ENCODE measurements around the gene TCP10L. TPM values are rescaled to one million over a fixed set of nuclear protein-coding genes. Genes with fewer than 3 reads are reported as not detected.

Gene TCP10L
- total and polyA plus RNA-seq, 7 donors: 0.51 to 2.8 (median 1.4) TPM; not detected in 2

GRCh38 chr21:32599091-32599490 is 13.8 kb upstream of the TCP10L start:
- no peaks in the 10 kb centered on the region for H3K4me1 ChIP-seq
- 84 to 93% methylated on average over 5 of the region's 5 CpGs for WGBS, 2 donors
- H3K9me3 ChIP-seq: no peaks in the 10 kb centered on the region
- TF ChIP-seq POLR2A (IDR thresholded peaks at IDR 0.05) (no peak), POLR2AphosphoS5 (IDR thresholded peaks at IDR 0.05) (no peak), CTCF (IDR thresholded peaks at IDR 0.05) (no peak), EP300 (IDR thresholded peaks at IDR 0.05) (no peak)
- H3K4me3 ChIP-seq: no peak overlapping the region
- H3K27me3 ChIP-seq: no peaks in the 10 kb centered on the region
- no peak for DNase-seq
- H3K27ac ChIP-seq: no peak overlapping the region
- peaks cover 17 to 44% (median 21%) of the 10 kb centered on the region in 4 donors for H3K36me3 ChIP-seq
- intact Hi-C loops (cut with DNase I): no loop called here

- intact Hi-C loops (cut with DNase I): no loop called here
- TF ChIP-seq POLR2AphosphoS5 (IDR thresholded peaks at IDR 0.05) (no peak), EP300 (IDR thresholded peaks at IDR 0.05) (no peak), POLR2A (IDR thresholded peaks at IDR 0.05) (no peak), CTCF (IDR thresholded peaks at IDR 0.05) (no peak)
- Histone ChIP-seq H3K4me1 (no peaks in the 10 kb centered on the region), H3K36me3 (peaks cover 3 to 25% (median 4%) of the 10 kb centered on the region in 4 donors), H3K27me3 (no peaks in the 10 kb centered on the region), H3K9me3 (no peaks in the 10 kb centered on the region), H3K27ac (no peak overlapping the region), H3K4me3 (no peak overlapping the region)
- WGBS, 2 donors: 70 to 79% methylated on average over 6 of the region's 6 CpGs
- no peak for DNase-seq
These were observed 11.9 kb upstream of the TCP10L start for GRCh38 chr21:32597205-32597604.

- Histone ChIP-seq H3K9me3 (no peaks in the 10 kb centered on the region), H3K4me3 (no peak overlapping the region), H3K27ac (no peak overlapping the region), H3K27me3 (peaks cover 0 to 6% (median 0%) of the 10 kb centered on the region in 3 donors), H3K36me3 (peaks cover 0 to 18% (median 0%) of the 10 kb centered on the region in 4 donors), H3K4me1 (no peaks in the 10 kb centered on the region)
- intact Hi-C loops (cut with DNase I): no loop called here
- no peak for TF ChIP-seq EP300 (IDR thresholded peaks at IDR 0.05)
- TF ChIP-seq POLR2AphosphoS5 (IDR thresholded peaks at IDR 0.05): no peak
- no peak for TF ChIP-seq POLR2A (IDR thresholded peaks at IDR 0.05)
- TF ChIP-seq CTCF (IDR thresholded peaks at IDR 0.05): no peak
- 92 to 95% methylated on average over 11 of the region's 11 CpGs for WGBS, 2 donors
- no peak for DNase-seq
These were observed 10.1 kb upstream of the TCP10L start for GRCh38 chr21:32595431-32595830.

- intact Hi-C loops (cut with DNase I): no loop called here
- Histone ChIP-seq H3K27me3 (peaks cover 0 to 9% (median 0%) of the 10 kb centered on the region in 3 donors), H3K36me3 (peaks cover 0 to 1% (median 0%) of the 10 kb centered on the region in 4 donors), H3K4me1 (no peaks in the 10 kb centered on the region), H3K4me3 (no peak overlapping the region), H3K27ac (no peak overlapping the region), H3K9me3 (no peaks in the 10 kb centered on the region)
- 79 to 84% methylated on average over 8 of the region's 8 CpGs for WGBS, 2 donors
- DNase-seq: no peak
- no peak for TF ChIP-seq EP300 (IDR thresholded peaks at IDR 0.05)
- TF ChIP-seq POLR2A (IDR thresholded peaks at IDR 0.05): no peak
- TF ChIP-seq CTCF (IDR thresholded peaks at IDR 0.05): no peak
- no peak for TF ChIP-seq POLR2AphosphoS5 (IDR thresholded peaks at IDR 0.05)
These were observed 8.4 kb upstream of the TCP10L start for GRCh38 chr21:32593690-32594089.

GRCh38 chr21:32592929-32593502 is 7.7 kb upstream of the TCP10L start:
- TF ChIP-seq EP300 (IDR thresholded peaks at IDR 0.05) (no peak), POLR2AphosphoS5 (IDR thresholded peaks at IDR 0.05) (no peak)
- Histone ChIP-seq H3K4me3 (no peak overlapping the region), H3K27me3 (peaks cover 0 to 9% (median 0%) of the 10 kb centered on the region in 3 donors), H3K27ac (no peak overlapping the region), H3K36me3 (no peaks in the 10 kb centered on the region), H3K9me3 (no peaks in the 10 kb centered on the region), H3K4me1 (no peaks in the 10 kb centered on the region)
- DNase-seq: no peak
- intact Hi-C loops (cut with DNase I): no loop called here
- 36 to 64% methylated on average over 10 of the region's 10 CpGs for WGBS, 2 donors
